Endothelial cell (in vitro differentiated cells): ENCODE results near the gene MIAT. TPM values are rescaled to one million over a fixed set of nuclear protein-coding genes. Genes with fewer than 3 reads are reported as not detected.
A peak's percentile ranks its signal among the peaks of the same experiment; 100 is the strongest.

Source experiments
- DNase-seq: peaks from one replicate; pipeline ENCODE4 v3.0.0; 2021; ENCODE audit warnings: low spot score
- H3K27ac Mint-ChIP-seq: one replicate; pipeline ENCODE4 v1.8.0; 2021; ENCODE audit warnings: mixed read lengths, inconsistent platforms; ENCODE audit not compliant: unreplicated experiment
- H3K27me3 Mint-ChIP-seq: one replicate; pipeline ENCODE4 v1.8.0; 2021; ENCODE audit warnings: mild to moderate bottlenecking, moderate library complexity, mixed read lengths, inconsistent platforms; ENCODE audit not compliant: unreplicated experiment
- H3K36me3 Mint-ChIP-seq: one replicate; pipeline ENCODE4 v1.8.0; 2021; ENCODE audit warnings: mild to moderate bottlenecking, low read depth, mixed read lengths, inconsistent platforms; ENCODE audit not compliant: unreplicated experiment
- H3K4me1 Mint-ChIP-seq: one replicate; pipeline ENCODE4 v1.8.0; 2021; ENCODE audit warnings: mild to moderate bottlenecking, mixed read lengths, inconsistent platforms; ENCODE audit not compliant: unreplicated experiment
- H3K4me3 Mint-ChIP-seq: one replicate; pipeline ENCODE4 v1.8.0; 2021; ENCODE audit warnings: mild to moderate bottlenecking, mixed read lengths, inconsistent platforms; ENCODE audit not compliant: unreplicated experiment
- H3K9me3 Mint-ChIP-seq: one replicate; pipeline ENCODE4 v1.8.0; 2021; ENCODE audit warnings: mixed read lengths, inconsistent platforms; ENCODE audit not compliant: unreplicated experiment
- total RNA-seq: library from RNA; stranded (reverse); fragmentation: NEBNext Ultra II Directional; extraction: Animal tissue kit (Norgen Biotek cat#: 25700); gene quantifications from one replicate; pipeline ENCODE4 v1.2.1, GENCODE V29; 2021; ENCODE audit not compliant: unreplicated experiment
- TF ChIP-seq, protein P1 (sequence below): fragments of 200-600 bp; sonication (generic); IDR thresholded peaks from one replicate; pipeline ENCODE4 v1.5.0; 2021; ENCODE audit warnings: antibody characterized with exemption; ENCODE audit not compliant: unreplicated experiment

The MIAT gene
- total RNA-seq, 1 donor from 2014 or later = 1.2 TPM

DNA sequence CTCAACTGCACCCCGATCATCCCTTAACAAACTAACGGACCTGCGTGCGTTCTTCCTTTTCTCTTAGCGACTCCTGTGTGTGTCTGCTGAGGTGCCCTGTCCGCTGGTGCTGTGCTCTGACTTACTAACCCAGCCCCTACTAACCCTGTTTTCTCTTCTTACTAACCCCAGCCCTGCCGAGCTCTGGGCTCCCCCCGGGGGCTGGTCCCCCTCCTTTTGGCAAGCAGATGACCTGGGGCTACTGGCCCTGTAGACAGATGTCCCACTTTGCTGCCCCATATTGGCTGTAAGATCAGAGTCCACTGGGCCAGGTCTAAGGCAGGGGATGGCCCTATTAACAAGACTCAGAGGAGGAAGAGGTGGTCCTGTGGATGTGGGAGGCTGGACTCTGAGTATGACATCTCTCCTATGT, 14.7 kb downstream of the MIAT start:
- Mint-ChIP-seq H3K9me3 (no peaks in the 10 kb centered on the region), H3K27ac (peak overlapping the region; percentile 100), H3K4me3 (peak overlapping the region; percentile 88), H3K36me3 (peaks cover 7% of the 10 kb centered on the region), H3K4me1 (peaks cover 40% of the 10 kb centered on the region), H3K27me3 (peaks cover 3% of the 10 kb centered on the region)
- no peak for DNase-seq
- TF ChIP-seq, protein P1, sequence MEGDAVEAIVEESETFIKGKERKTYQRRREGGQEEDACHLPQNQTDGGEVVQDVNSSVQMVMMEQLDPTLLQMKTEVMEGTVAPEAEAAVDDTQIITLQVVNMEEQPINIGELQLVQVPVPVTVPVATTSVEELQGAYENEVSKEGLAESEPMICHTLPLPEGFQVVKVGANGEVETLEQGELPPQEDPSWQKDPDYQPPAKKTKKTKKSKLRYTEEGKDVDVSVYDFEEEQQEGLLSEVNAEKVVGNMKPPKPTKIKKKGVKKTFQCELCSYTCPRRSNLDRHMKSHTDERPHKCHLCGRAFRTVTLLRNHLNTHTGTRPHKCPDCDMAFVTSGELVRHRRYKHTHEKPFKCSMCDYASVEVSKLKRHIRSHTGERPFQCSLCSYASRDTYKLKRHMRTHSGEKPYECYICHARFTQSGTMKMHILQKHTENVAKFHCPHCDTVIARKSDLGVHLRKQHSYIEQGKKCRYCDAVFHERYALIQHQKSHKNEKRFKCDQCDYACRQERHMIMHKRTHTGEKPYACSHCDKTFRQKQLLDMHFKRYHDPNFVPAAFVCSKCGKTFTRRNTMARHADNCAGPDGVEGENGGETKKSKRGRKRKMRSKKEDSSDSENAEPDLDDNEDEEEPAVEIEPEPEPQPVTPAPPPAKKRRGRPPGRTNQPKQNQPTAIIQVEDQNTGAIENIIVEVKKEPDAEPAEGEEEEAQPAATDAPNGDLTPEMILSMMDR = no peak

DNA sequence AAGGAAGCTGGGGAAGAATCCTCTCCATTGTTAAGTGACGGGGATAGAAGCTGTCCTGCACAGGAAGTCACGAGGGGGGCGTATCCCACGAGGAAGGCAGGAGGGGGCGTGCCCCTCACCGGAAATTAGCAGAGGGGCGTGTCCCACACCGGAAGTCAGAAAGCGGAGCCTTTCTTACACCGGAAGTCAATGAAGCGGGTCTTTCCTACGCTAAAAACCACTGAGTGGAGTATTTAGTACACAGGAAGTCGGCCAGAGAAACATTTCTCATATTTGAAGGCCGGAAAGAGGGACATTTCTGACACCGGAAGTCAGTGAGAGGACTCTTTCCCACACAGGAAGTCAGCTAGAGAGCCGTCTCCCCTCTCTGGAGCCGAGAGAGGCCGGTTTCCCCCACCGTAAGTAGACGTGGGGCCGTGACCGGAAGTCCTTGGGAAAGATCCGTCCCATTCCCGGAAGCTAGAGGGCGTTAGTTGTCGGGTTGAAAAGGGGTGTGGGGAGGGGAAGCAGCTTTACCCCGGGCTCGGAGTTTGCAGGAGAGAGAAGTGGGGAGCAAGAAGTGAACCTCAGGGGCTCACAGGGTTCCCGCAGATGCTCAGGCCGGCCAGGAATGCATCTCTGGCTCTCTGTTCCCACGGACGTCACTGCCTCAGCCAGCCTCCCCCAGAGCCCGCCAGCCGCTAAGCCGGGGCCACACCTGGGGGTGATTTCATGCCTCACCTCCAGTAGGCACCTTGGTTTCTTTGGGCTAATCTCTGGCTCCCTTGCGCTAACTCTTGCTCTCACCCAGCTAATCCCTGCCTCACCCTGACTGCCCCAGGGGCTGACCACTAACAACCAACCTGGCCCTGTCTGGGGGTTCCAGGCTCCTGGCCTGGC, 15.4 kb downstream of the MIAT start:
- peaks cover 7% of the 10 kb centered on the region for H3K36me3 Mint-ChIP-seq
- peaks cover 40% of the 10 kb centered on the region for H3K4me1 Mint-ChIP-seq
- TF ChIP-seq, protein P1 = peak; percentile 60
- DNase-seq = peak; percentile 79
- H3K4me3 Mint-ChIP-seq = peak overlapping the region; percentile 88
- no peaks in the 10 kb centered on the region for H3K9me3 Mint-ChIP-seq
- H3K27ac Mint-ChIP-seq = peak overlapping the region; percentile 100
- peaks cover 3% of the 10 kb centered on the region for H3K27me3 Mint-ChIP-seq

DNA sequence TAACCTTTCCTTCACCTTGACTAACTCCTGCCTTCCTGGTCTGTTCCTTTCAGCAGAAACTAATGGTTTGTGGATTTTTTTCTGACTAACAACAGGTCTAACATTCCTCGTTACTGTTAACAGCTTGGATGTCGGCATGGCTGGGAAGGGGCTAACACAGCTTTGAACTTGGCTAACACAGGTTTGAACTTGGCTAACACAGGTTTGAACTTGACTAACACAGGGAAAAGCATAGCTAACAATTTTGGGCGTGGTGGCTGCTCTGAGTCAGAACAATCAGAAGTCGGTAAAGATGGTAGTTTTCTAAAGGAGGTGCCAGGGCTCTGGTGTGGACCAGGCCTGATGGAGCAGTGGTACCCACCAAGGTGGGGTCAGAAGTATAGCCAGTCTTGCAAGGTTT, 16.1 kb downstream of the MIAT start:
- Mint-ChIP-seq H3K4me3 (peak overlapping the region; percentile 88), H3K4me1 (peaks cover 40% of the 10 kb centered on the region), H3K27me3 (peaks cover 3% of the 10 kb centered on the region), H3K36me3 (peaks cover 7% of the 10 kb centered on the region), H3K27ac (peak overlapping the region; percentile 100), H3K9me3 (no peaks in the 10 kb centered on the region)
- TF ChIP-seq, protein P1 = no peak
- no peak for DNase-seq

DNA sequence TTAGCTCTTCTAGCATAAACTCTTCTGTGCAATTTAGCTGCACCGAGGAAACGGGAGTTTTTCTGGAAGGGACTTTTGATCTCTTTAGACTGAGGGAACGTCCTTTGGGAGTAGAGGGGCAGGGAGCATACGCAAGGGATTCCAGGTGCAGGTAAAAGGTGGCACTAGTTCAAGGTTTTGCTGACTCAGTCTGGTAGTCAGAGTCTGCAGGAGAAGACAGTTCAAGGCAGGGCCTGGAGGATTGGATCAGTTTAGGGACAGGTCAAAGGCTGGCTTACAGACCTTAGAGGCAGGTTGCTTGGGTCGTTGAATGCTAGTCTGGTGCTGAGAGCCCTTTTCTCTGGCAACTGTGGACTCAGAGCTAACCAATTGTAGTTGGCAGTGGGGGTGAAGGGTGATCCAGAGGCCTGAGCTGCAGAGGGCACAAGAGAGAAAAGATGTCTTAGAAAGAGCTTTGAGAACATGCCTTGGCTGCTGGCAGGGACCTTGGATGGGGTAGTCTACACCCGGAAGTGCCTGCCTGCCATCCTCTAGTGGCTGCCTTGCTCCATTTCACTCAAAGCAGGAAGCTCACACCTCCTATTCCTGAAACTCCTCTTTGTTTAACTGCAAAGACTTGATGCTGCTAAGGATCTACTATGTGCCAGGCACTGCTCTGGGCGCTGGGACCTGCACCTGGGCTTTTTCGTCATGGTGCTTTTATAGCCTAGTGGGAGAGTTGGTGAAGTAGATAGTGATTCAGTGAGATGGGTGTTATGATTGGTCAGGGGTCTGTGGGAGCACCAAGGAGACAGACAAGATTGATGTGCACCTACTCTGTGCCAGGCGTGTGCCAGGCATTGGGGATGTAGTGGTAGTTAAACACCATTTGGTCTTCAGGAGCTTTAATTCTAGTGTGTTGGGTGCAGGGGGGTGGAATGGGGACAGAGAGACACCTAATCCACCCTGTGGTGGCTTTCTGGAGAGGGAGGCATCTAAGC, 17.1 kb downstream of the MIAT start:
- Mint-ChIP-seq H3K4me1 (peaks cover 44% of the 10 kb centered on the region), H3K27ac (peak overlapping the region; percentile 55), H3K36me3 (peaks cover 7% of the 10 kb centered on the region), H3K27me3 (peaks cover 3% of the 10 kb centered on the region), H3K9me3 (no peaks in the 10 kb centered on the region), H3K4me3 (peak overlapping the region; percentile 52)
- TF ChIP-seq, protein P1 = no peak
- DNase-seq = no peak
